Measurements from ENCODE around the gene SEMA5A. TPM values are rescaled to one million over a fixed set of nuclear protein-coding genes. Genes with fewer than 3 reads are reported as not detected.

The SEMA5A gene
- total RNA-seq, 1 experiment from 2014 or later = 34.3 TPM

DNA sequence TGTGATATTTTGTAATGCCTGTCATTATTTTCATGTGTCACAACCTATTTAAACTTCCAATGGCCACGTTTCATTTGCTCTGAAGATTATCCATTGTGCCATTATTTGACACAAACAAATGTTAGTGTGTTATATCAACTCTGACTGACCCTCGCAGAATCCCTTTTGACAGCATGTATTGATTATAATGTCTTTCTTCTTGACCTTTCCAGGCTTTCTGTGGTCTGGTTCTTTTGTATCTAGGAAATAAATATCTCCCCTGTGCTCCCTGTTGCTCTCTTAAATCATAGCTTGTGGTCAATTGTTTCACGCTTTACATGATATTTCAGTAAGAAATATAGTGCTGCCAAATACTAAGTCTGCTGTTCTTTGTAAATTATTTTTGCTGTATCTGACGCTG is 442.6 kb downstream of the SEMA5A start:
- no TSS peak for BruUV-seq (replicated peaks)
- Histone ChIP-seq H3K27me3 (replicated peaks; ENCODE audit: control insufficient read depth, insufficient read depth, low read length) (no peaks in the 10 kb centered on the region), H3K36me3 (ENCODE audit: control insufficient read depth, insufficient read depth, low read length) (no peaks in the 10 kb centered on the region), H3K4me1 (no peaks in the 10 kb centered on the region), H3K4me3 (ENCODE audit: low read depth, low read length) (no peak overlapping the region), H3K9me3 (no peaks in the 10 kb centered on the region)
- Mint-ChIP-seq H3K4me1 (ENCODE audit: low read depth, unreplicated experiment) (peaks cover 6% of the 10 kb centered on the region), H3K27me3 (ENCODE audit: insufficient read depth, unreplicated experiment) (no peaks in the 10 kb centered on the region), H3K36me3 (ENCODE audit: insufficient read depth, unreplicated experiment) (no peaks in the 10 kb centered on the region), H3K4me3 (ENCODE audit: unreplicated experiment) (no peak overlapping the region), H3K9me3 (ENCODE audit: unreplicated experiment) (no peaks in the 10 kb centered on the region), H3K27ac (ENCODE audit: unreplicated experiment) (no peak overlapping the region)
- ChIA-PET CTCF (no interaction called here), POLR2A (no interaction called here)
- DNase-seq = no peak
- intact Hi-C loops (cut with micrococcal nuclease; ENCODE audit: unreplicated experiment) = no loop called here
- TF ChIP-seq, protein P1, sequence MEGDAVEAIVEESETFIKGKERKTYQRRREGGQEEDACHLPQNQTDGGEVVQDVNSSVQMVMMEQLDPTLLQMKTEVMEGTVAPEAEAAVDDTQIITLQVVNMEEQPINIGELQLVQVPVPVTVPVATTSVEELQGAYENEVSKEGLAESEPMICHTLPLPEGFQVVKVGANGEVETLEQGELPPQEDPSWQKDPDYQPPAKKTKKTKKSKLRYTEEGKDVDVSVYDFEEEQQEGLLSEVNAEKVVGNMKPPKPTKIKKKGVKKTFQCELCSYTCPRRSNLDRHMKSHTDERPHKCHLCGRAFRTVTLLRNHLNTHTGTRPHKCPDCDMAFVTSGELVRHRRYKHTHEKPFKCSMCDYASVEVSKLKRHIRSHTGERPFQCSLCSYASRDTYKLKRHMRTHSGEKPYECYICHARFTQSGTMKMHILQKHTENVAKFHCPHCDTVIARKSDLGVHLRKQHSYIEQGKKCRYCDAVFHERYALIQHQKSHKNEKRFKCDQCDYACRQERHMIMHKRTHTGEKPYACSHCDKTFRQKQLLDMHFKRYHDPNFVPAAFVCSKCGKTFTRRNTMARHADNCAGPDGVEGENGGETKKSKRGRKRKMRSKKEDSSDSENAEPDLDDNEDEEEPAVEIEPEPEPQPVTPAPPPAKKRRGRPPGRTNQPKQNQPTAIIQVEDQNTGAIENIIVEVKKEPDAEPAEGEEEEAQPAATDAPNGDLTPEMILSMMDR (IDR thresholded peaks at IDR 0.05; ENCODE audit: insufficient read depth in 1 of 2, low read depth in 1 of 2, low read length in 1 of 2, severe bottlenecking in 1 of 2, unreplicated experiment in 1 of 2) = no peak

DNA sequence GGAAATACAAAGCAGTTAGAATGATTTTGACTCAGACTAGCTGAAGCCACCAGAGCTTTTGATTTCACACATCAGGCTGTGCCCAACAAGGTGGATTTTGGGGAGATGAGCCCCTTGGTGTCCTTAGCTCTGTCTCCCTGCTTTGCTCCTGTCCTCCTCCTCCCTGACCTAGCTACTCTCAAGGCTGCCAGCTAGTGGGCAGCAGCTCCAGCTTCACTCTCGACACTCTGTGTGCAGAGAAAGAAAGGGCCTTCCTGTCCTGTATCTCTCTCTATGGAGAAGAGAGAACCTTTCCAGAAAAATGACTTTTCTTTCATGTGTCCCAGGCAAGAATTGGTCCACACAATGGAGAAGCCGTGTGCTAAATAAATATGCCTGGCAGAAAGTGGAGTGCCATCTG is 446.2 kb downstream of the SEMA5A start:
- DNase-seq = no peak
- Histone ChIP-seq H3K4me1 (no peaks in the 10 kb centered on the region), H3K27me3 (replicated peaks; ENCODE audit: control insufficient read depth, insufficient read depth, low read length) (no peaks in the 10 kb centered on the region), H3K36me3 (ENCODE audit: control insufficient read depth, insufficient read depth, low read length) (no peaks in the 10 kb centered on the region), H3K4me3 (ENCODE audit: low read depth, low read length) (no peak overlapping the region), H3K9me3 (no peaks in the 10 kb centered on the region)
- intact Hi-C loops (cut with micrococcal nuclease; ENCODE audit: unreplicated experiment) = no loop called here
- POLR2A ChIA-PET = no interaction called here
- TF ChIP-seq, protein P1 (IDR thresholded peaks at IDR 0.05; ENCODE audit: insufficient read depth in 1 of 2, low read depth in 1 of 2, low read length in 1 of 2, severe bottlenecking in 1 of 2, unreplicated experiment in 1 of 2) = peak in 1 of 2 experiments; percentile 34
- Mint-ChIP-seq H3K4me3 (ENCODE audit: unreplicated experiment) (no peak overlapping the region), H3K27ac (ENCODE audit: unreplicated experiment) (no peak overlapping the region), H3K4me1 (ENCODE audit: low read depth, unreplicated experiment) (no peaks in the 10 kb centered on the region), H3K36me3 (ENCODE audit: insufficient read depth, unreplicated experiment) (no peaks in the 10 kb centered on the region), H3K9me3 (ENCODE audit: unreplicated experiment) (no peaks in the 10 kb centered on the region), H3K27me3 (ENCODE audit: insufficient read depth, unreplicated experiment) (no peaks in the 10 kb centered on the region)
- BruUV-seq (replicated peaks) = no TSS peak
- CTCF ChIA-PET = no interaction called here

DNA sequence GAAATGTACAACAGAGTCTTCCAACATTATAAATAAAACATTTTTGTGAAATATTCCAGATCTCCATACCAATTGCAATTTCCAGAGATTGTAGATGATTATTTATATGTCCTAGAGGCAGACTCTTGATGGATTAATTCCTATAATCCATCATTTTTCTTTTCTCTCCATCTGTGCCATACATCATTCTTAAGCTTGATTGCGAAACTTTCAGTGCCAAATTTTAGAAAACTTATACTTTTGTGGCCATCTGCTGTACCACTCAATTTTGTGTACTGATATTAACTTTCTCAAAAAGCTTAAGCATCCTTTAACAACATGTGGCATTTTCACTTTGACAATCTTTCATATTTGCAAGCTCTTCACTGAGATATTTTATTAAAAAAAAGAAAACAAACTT is 446.9 kb downstream of the SEMA5A start:
- Mint-ChIP-seq H3K27me3 (ENCODE audit: insufficient read depth, unreplicated experiment) (no peaks in the 10 kb centered on the region), H3K4me1 (ENCODE audit: low read depth, unreplicated experiment) (no peaks in the 10 kb centered on the region), H3K9me3 (ENCODE audit: unreplicated experiment) (no peaks in the 10 kb centered on the region), H3K4me3 (ENCODE audit: unreplicated experiment) (no peak overlapping the region), H3K27ac (ENCODE audit: unreplicated experiment) (no peak overlapping the region), H3K36me3 (ENCODE audit: insufficient read depth, unreplicated experiment) (peaks cover 2% of the 10 kb centered on the region)
- ChIA-PET POLR2A (no interaction called here), CTCF (no interaction called here)
- intact Hi-C loops (cut with micrococcal nuclease; ENCODE audit: unreplicated experiment) = no loop called here
- DNase-seq = no peak
- BruUV-seq (replicated peaks) = no TSS peak
- Histone ChIP-seq H3K4me3 (ENCODE audit: low read depth, low read length) (no peak overlapping the region), H3K27me3 (replicated peaks; ENCODE audit: control insufficient read depth, insufficient read depth, low read length) (no peaks in the 10 kb centered on the region), H3K4me1 (no peaks in the 10 kb centered on the region), H3K36me3 (ENCODE audit: control insufficient read depth, insufficient read depth, low read length) (no peaks in the 10 kb centered on the region), H3K9me3 (no peaks in the 10 kb centered on the region)
- TF ChIP-seq, protein P1 (IDR thresholded peaks at IDR 0.05; ENCODE audit: insufficient read depth in 1 of 2, low read depth in 1 of 2, low read length in 1 of 2, severe bottlenecking in 1 of 2, unreplicated experiment in 1 of 2) = no peak
